HUDEP-2 (cell line): ENCODE data around the gene TTC3.

ENCODE experiments used
- DNase-seq, 76 experiments: peaks; one replicate each; lab custom pipeline; 2025; ENCODE audit not compliant: unreplicated experiment in 76 of 76; lab: John Stamatoyannopoulos, UW

The TTC3 gene

DNA sequence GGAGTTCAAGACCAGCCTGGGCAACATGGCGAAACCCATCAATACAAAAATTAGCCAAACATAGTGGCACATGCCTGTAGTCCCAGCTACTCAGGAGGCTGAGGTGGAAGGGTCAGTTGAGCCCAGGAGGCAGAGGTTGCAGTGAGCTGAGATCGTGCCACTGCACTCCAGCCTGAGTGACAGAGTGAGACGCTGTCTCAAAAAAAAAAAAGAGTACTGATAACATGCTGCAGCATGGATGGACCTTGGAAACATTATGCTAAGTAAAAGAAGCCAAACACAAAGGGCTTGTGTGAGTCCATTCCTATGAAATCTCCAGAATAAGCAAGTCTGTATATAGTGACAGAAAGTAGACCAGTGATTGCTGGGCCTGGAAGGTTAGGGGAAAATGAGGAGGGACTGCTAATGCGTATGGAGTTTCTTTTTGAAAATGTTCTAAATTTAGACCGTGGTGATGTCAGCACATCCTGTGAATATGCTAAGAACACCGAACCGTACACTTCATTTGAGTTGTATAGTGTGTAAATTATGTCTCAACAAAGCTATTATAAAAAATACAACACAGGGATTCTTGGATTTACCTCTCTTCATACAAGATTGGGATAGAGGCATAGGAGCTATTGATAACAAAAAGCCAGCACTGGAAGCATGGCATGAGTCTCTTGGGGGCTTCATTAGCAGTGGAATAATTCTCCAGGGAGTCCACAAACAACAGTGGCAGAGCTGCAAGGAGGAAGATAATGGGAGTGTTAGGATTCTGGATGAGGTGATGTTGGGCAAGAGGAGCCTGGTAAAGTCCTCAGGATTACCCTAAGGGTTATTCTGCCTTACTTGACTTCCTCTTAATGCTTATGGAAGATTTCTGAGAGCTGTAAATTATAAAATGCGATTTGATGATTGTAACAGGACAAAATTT is 73.5 kb downstream of the TTC3 start:
- DNase-seq: no peak

DNA sequence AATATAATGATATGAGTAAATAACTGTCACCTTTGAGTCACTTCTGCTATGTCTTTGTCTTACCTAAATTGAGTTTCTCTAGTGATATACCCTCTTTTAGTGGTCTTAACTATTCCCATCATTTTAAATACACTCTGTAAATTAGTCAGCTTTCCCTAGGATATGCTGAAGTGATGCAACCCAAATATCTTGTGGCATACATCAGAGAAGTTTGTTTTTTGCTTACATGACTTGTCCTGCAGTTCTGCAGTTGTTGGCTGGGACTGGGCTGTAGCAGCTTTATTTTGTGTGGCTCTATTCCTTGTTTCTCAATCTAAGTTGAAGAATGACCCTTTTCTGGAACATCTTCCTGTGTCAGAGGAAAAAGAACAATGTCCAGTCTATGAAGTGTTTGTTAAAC is 76.4 kb downstream of the TTC3 start:
- DNase-seq: no peak

DNA sequence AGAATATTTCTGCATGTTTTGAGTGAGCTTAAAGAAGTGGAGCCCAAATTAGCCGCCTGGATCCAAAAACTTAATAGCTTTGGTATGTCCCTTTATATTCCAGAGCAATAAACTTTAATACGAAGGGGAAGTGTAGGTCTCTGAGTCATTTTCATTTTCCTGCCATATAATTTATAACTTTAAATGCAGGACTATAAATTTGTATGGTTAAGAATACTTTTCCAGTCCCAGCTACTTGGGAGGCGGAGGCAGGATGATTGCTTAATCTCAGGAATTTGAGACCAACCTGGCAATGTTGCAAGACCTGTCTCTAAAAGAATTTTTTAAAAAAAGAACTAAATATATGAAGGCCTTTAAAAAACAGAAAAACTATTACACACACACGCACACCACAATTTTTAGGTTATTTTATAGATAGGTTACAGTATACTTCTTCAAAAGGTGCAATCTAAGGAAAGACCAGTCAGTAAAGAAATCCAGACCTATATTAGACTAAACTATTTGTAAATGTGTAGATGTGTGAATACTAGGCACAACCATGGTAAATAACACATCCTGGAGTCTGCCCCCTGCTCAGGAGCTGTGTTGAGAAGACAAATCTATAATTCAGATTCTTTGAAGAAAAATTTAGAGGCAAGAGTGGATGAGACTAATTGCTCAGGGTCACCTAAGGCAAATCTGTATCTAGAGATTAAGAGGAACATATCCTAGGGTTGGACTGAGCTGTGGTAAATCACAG is 80.3 kb downstream of the TTC3 start:
- DNase-seq: no peak

DNA sequence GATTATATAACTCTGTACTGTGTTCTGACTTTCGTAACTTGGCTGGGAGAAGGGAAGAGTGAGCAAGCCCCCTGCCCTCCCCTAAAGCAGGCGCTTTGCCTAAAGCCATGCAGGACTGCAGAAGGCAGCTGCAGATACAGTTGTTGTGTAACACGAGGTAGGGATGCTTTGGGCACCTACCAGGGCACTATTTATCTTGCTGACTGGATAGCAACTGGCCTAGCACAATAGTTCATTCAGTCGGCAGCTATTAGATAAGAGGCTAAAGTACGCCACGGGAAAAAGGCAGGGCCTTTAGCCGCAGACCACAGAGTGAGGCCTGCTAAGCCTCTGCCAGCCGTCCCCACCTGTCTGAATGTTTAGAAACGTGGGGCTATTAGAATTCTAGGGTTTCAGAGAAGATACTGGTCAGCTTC is 80.9 kb downstream of the TTC3 start:
- DNase-seq: no peak

GRCh38 chr21:37155186-37155585 is 82.1 kb downstream of the TTC3 start:
- no peak for DNase-seq

DNA sequence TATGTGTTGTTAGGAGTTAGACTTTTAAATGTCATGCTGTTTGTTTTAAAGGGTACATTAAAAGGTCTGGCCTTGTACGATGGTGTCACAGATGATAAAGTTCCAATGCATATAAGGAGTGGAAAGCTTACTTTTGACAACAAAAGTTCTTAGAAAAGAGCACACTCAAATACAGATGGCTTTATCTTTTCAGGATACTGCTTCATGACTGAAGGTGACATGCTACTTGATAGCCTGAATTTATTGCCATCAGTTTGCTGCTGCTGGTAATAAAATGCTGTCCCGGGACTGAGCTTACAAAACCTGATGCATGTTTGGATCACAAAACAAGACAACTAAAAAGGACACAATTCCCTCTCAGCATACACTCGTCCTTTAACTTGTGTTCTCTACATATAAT is 84.9 kb downstream of the TTC3 start:
- DNase-seq: no peak

DNA sequence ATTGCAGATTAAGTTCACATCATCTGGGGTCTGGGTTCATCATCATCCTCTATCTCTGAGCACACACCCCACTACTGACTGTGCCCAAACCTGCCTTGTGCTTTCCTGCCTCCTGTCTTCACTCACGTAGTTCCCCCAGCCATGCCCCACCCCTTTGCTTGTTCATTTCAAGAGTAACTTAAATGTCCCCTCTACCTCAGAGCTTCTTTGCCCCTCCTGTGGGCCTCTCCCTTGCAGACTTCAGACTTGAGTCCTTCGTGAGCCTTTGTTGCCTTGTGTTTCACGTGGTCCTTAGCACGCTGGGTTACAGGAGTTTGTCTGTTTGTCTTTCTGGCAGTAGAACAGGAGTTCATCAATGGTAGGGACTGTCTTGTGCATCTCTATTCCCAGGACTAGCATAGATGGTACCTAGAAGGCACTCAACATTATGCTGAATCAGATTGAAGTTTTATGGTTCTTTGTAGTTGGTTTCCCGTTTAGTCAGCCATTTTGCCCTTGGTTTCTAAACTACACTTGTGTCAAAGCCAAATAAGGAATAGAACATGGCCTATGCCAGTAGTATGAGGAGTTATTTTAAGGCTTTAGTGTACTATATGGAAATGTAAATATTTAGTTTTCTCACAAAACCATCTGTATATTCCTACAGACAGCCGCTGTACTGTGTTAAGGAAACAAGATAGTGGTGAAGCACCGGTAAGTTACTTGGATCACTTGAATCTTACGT is 86.2 kb downstream of the TTC3 start:
- DNase-seq: no peak

GRCh38 chr21:37159949-37160348 is 86.9 kb downstream of the TTC3 start:
- DNase-seq: no peak

- DNase-seq: no peak
These were observed 91.7 kb downstream of the TTC3 start for GRCh38 chr21:37164742-37165141.

GRCh38 chr21:37165586-37165985 is 92.5 kb downstream of the TTC3 start:
- no peak for DNase-seq

DNA sequence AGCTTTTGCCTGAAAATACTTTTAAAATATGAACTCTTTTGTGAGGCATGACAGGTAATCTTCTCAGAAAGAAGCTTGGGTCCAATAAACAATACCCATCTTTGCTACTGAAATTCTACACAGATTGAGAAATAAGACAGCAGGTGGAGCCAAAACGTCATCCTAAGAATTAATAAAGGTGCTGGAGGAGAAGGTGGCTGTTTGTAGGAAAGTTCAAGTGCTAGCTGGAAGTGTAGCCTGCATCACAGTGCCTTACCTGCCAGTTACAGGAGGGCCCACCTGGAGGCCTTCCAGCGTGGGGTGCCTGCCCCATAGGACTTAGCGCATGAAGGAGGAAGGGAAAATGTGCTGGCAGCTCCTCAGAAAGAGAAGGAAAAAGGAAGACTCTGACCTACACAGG is 93.7 kb downstream of the TTC3 start:
- peak in 10 of 76 experiments; percentile 7 to 28 (median 21) for DNase-seq

GRCh38 chr21:37168666-37169065 is 95.6 kb downstream of the TTC3 start:
- no peak for DNase-seq

DNA sequence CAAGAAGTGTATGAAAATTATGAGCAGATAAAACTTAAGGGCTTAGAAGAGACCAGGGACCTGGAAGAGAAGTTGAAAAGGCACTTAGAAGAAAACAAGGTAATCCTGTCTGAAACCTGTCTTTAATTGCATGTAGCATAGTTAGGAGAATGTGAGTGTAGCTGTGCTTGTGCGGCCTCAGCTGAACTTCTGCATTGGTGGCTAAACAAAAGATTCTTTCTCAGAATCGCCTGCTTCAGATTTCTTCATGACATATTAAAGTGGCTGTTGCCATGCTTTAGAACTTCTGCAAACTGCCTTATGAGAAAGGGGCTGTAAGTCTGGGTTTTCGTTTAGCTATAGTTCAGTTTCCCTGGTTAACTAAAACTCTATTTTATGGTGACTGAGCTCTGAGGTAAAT is 99.6 kb downstream of the TTC3 start:
- no peak for DNase-seq

- DNase-seq: no peak
These were observed 103.7 kb downstream of the TTC3 start for GRCh38 chr21:37176716-37177115.

DNA sequence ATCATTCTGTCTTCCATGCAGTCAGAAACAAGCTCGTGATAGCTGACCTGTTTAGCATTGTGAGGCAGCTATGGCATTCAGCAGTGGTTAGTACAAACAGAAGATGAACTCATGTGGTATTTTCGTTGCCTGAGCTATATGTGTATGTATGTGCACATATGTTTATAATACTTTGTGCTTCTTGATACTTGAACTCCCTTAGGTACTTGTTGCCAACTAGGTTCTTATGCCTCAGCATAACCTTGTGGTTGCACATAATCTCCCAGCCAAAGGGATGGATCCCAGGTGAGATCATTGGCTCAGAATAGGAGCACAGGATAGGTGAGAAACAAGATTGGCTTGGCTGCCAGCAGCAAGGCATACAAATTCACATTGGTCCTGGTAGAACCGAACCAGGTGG is 108.0 kb downstream of the TTC3 start:
- DNase-seq: no peak

DNA sequence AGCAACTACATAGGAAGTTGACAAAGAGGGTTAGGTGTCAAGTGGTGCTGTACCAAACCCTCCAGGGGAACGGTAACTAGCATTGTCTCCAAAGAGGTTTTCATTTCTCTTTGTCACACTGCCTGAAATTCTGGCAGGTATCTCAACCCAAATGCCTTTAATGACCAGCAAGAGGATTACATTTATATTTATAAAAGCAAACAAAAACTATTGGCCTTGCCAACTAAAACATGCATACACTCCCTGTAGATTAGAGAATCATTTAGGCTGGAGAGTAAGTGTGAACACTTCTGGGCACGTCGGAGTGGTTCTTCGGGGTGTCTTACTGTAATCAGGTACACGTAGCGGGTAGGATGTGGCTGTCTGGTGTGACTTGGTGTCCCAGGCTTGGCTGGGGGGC is 109.2 kb downstream of the TTC3 start:
- DNase-seq: no peak

- DNase-seq: no peak
These were observed 110.7 kb downstream of the TTC3 start for GRCh38 chr21:37183749-37184148.

DNA sequence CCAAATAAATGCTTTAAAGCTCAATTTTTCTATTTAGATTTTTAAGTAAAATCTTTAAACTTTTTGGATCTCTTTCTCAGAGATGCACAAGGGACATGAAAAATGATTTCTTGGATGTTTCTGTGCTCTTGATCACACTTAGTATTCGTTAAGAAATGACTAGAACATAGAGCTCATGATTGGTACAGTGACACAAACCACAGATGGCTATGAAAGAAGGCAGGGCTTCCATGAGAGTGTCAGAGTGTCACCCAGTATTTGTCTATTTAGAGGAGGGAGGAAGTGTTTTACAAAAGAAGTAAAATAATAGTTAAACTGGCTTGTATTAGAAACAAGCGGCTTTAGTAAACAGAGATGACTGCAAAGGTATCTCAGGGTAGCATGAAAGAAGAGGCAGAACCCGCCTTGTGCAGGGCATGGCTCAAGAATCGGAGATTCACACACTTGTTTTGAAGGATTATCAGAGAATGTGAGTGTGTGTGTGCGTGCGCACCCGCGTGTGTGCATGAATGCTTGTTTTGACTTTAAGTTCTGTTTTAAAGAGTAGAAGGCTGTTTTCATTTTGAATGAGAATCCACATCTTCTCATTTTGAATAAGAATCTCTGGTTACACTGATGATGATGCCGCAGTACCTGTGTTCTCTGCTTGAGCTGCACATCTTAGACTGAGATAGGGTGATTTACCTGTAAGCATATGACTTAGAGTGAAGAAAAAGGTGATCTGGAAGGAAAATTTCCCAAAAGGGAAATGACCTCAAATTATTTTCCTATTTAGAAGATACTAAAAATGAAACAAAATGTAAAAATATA is 111.9 kb downstream of the TTC3 start:
- DNase-seq: no peak

DNA sequence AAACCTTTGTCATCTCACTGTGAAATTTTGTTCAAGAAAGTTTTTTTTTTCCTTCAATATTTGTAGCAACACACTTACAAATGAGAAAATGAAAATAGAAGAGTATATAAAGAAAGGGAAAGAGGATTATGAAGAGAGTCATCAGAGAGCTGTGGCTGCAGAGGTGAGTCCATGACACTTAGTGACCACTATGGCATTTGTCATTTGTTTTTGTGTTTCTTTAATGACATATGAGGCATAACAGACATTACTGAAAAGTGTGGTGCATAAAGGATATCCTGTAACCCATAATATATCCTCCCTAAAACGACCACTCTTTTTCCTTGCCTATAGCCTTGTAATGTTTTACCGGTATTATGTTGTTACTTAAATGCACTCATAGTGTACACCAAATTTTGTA is 113.9 kb downstream of the TTC3 start:
- no peak for DNase-seq

DNA sequence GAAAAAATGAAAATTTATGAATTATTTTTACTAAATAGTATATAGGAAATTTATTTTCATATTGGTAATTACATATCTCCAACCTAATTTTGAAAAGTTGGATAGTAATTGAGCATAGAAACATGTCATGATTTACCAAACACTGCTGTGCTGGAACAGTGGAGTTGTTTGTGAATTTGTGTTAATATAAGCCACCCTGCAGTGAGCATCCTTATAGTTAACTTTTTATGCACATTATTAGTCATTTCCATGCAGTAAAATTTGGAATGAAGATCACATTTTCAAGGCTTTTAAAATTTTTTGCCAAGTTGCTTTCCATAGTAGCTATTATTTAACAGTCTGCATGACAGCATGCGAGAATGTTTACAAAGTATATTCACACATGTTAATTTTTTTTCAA is 115.8 kb downstream of the TTC3 start:
- no peak for DNase-seq

DNA sequence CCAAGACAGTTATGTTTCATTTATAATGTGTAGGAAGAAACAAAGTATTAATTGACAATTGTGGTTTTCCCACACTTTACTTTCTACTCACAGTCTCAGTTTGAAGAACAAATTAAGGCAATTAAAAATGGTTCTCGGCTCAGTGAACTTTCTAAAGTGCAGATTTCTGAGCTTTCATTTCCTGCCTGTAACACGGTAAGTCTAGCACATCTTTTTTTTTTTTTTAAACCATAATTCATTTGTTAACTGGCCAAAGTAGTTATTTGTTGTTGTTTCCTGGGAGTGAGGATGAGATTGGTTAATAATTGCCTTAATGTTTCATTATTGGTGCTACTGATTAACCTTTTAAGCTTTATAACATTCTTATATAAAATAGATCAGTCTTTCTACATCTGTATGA is 119.0 kb downstream of the TTC3 start:
- DNase-seq: no peak
